ENCODE data around the gene CAPN8.

The CAPN8 gene

GRCh38 chr1:223609977-223610376, 55.5 kb downstream of the CAPN8 start:
- DNase-seq: no peak

GRCh38 chr1:223609066-223609465, 56.4 kb downstream of the CAPN8 start:
- no peak for DNase-seq

- DNase-seq: no peak
These were observed 107.0 kb downstream of the CAPN8 start for GRCh38 chr1:223558512-223558911.

GRCh38 chr1:223557130-223557475, 108.4 kb downstream of the CAPN8 start:
- no peak for DNase-seq

GRCh38 chr1:223556414-223557129, 108.9 kb downstream of the CAPN8 start:
- DNase-seq: no peak

GRCh38 chr1:223553957-223554356, 111.5 kb downstream of the CAPN8 start:
- DNase-seq: no peak

- DNase-seq: no peak
These were observed 113.9 kb downstream of the CAPN8 start for GRCh38 chr1:223551610-223552009.

GRCh38 chr1:223549740-223550139, 115.8 kb downstream of the CAPN8 start:
- no peak for DNase-seq

GRCh38 chr1:223547316-223548114, 118.0 kb downstream of the CAPN8 start:
- DNase-seq: no peak

- DNase-seq: no peak
These were observed 120.2 kb downstream of the CAPN8 start for GRCh38 chr1:223545343-223545742.

- DNase-seq: no peak
These were observed 121.9 kb downstream of the CAPN8 start for GRCh38 chr1:223543560-223543959.

GRCh38 chr1:223542831-223543230, 122.7 kb downstream of the CAPN8 start:
- no peak for DNase-seq

GRCh38 chr1:223540485-223541106, 124.9 kb downstream of the CAPN8 start:
- DNase-seq: no peak

GRCh38 chr1:223539750-223540149, 125.8 kb downstream of the CAPN8 start:
- no peak for DNase-seq

- no peak for DNase-seq
These were observed 126.5 kb downstream of the CAPN8 start for GRCh38 chr1:223538981-223539380.

- no peak for DNase-seq
These were observed 130.2 kb downstream of the CAPN8 start for GRCh38 chr1:223535319-223535718.

GRCh38 chr1:223534677-223535076, 130.8 kb downstream of the CAPN8 start:
- no peak for DNase-seq

GRCh38 chr1:223533708-223534107, 131.8 kb downstream of the CAPN8 start:
- DNase-seq: no peak

- DNase-seq: no peak
These were observed 133.7 kb downstream of the CAPN8 start for GRCh38 chr1:223531742-223532341.

- DNase-seq: no peak
These were observed 139.5 kb downstream of the CAPN8 start for GRCh38 chr1:223525957-223526356.

GRCh38 chr1:223525546-223525945, 140.0 kb downstream of the CAPN8 start:
- no peak for DNase-seq

- DNase-seq: no peak
These were observed 140.5 kb downstream of the CAPN8 start for GRCh38 chr1:223524930-223525451.

GRCh38 chr1:223521150-223521549, 144.4 kb downstream of the CAPN8 start:
- DNase-seq: no peak

Measured in activated gamma-delta T cell treated with Interleukin-2 at 50 U/mL for 16 hours (primary cell).